ENCODE data around the gene FHOD3.
A peak's percentile ranks its signal among the peaks of the same experiment; 100 is the strongest.

- TF ChIP-seq, protein P1, sequence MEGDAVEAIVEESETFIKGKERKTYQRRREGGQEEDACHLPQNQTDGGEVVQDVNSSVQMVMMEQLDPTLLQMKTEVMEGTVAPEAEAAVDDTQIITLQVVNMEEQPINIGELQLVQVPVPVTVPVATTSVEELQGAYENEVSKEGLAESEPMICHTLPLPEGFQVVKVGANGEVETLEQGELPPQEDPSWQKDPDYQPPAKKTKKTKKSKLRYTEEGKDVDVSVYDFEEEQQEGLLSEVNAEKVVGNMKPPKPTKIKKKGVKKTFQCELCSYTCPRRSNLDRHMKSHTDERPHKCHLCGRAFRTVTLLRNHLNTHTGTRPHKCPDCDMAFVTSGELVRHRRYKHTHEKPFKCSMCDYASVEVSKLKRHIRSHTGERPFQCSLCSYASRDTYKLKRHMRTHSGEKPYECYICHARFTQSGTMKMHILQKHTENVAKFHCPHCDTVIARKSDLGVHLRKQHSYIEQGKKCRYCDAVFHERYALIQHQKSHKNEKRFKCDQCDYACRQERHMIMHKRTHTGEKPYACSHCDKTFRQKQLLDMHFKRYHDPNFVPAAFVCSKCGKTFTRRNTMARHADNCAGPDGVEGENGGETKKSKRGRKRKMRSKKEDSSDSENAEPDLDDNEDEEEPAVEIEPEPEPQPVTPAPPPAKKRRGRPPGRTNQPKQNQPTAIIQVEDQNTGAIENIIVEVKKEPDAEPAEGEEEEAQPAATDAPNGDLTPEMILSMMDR (IDR thresholded peaks at IDR 0.05) = peak; percentile 77 to 94 (median 84)
- TF ChIP-seq POLR2A (IDR thresholded peaks at IDR 0.05) = no peak
Measured at GRCh38 chr18:36284671-36285295, 12.7 kb upstream of the FHOD3 start.
